Measurements from ENCODE around the gene MLKL. TPM values are rescaled to one million over a fixed set of nuclear protein-coding genes. Genes with fewer than 3 reads are reported as not detected.
"Not testable (repeated sequence)": the region's sequence is repeated elsewhere in the genome, so short reads cannot be mapped to it uniquely, and the experiment has no call there.

The MLKL gene
- polyA plus RNA-seq, 3 donors: 33.6 to 136 (median 37.8) TPM

- peaks cover 4 to 13% (median 9%) of the 10 kb centered on the region in 7 donors for H3K9me3 Mint-ChIP-seq
- no peak for TF ChIP-seq CTCF (IDR thresholded peaks at IDR 0.05)
- H3K9ac ChIP-seq (ENCODE audit: insufficient read depth, low read length, poor library complexity, severe bottlenecking): no peak overlapping the region
- H3K4me1 ChIP-seq (ENCODE audit: control insufficient read depth in 1 of 2, insufficient read depth in 2 of 2, low read length in 2 of 2): no peaks in the 10 kb centered on the region
- H3K36me3 Mint-ChIP-seq: no peaks in the 10 kb centered on the region
- no peaks in the 10 kb centered on the region for H3K79me2 ChIP-seq (ENCODE audit: insufficient read depth, low read length)
- no peak overlapping the region for H2AFZ ChIP-seq (ENCODE audit: insufficient read depth, low read depth, low read length, poor library complexity, severe bottlenecking)
- H3K27me3 ChIP-seq (ENCODE audit: control insufficient read depth in 2 of 2, insufficient read depth in 2 of 2, low read length in 2 of 2): no peaks in the 10 kb centered on the region
- no peaks in the 10 kb centered on the region for H4K20me1 ChIP-seq (ENCODE audit: insufficient read depth, low read length)
- H3K4me2 ChIP-seq (replicated peaks; ENCODE audit: extremely low read depth, low read length, poor library complexity, severe bottlenecking): no peak overlapping the region
- H3K4me3 Mint-ChIP-seq: no peak overlapping the region
- H3K27ac ChIP-seq (ENCODE audit: low read depth in 1 of 2, low read length in 2 of 2): no peak overlapping the region
- H3K36me3 ChIP-seq (replicated peaks in 1 of 2; ENCODE audit: control insufficient read depth in 1 of 2, insufficient read depth in 2 of 2, low read length in 2 of 2): no peaks in the 10 kb centered on the region
- H3K4me1 Mint-ChIP-seq: peaks cover 14% of the 10 kb centered on the region
- 46% methylated on average over 7 of the region's 7 CpGs for WGBS (ENCODE audit: insufficient coverage)
- H3K27ac Mint-ChIP-seq: no peak overlapping the region
- H3K27me3 Mint-ChIP-seq (ENCODE audit: low read depth in 3 of 3): peaks cover 2 to 5% (median 4%) of the 10 kb centered on the region in 3 donors
- H3K9me3 ChIP-seq (replicated peaks in 1 of 2; ENCODE audit: control insufficient read depth in 1 of 2, insufficient read depth in 1 of 2, low read length in 2 of 2): peaks cover 4 to 11% of the 10 kb centered on the region in 2 donors
- no peak for DNase-seq
- intact Hi-C loops (cut with micrococcal nuclease): no loop called here
- no peak overlapping the region for H3K4me3 ChIP-seq (replicated peaks in 1 of 3; ENCODE audit: low read depth in 2 of 3, low read length in 3 of 3)
These were observed 22.6 kb upstream of the MLKL start for GRCh38 chr16:74723256-74723655.

- peak overlapping the region in 1 of 7 donors; percentile 14 for H3K27ac Mint-ChIP-seq
- not testable (repeated sequence) for H3K36me3 ChIP-seq (replicated peaks in 1 of 2; ENCODE audit: control insufficient read depth in 1 of 2, insufficient read depth in 2 of 2, low read length in 2 of 2)
These were observed 21.5 kb upstream of the MLKL start for GRCh38 chr16:74722156-74722555.

More at GRCh38 chr16:74722156-74722555, 21.5 kb upstream of the MLKL start:
- H2AFZ ChIP-seq (ENCODE audit: insufficient read depth, low read depth, low read length, poor library complexity, severe bottlenecking); H3K4me3 Mint-ChIP-seq; intact Hi-C loops (cut with micrococcal nuclease); H3K27me3 Mint-ChIP-seq (ENCODE audit: low read depth in 3 of 3); DNase-seq; H3K9ac ChIP-seq (ENCODE audit: insufficient read depth, low read length, poor library complexity, severe bottlenecking); H3K27ac ChIP-seq (ENCODE audit: low read depth in 1 of 2, low read length in 2 of 2); H3K4me2 ChIP-seq (replicated peaks; ENCODE audit: extremely low read depth, low read length, poor library complexity, severe bottlenecking); H3K4me1 ChIP-seq (ENCODE audit: control insufficient read depth in 1 of 2, insufficient read depth in 2 of 2, low read length in 2 of 2); H3K27me3 ChIP-seq (ENCODE audit: control insufficient read depth in 2 of 2, insufficient read depth in 2 of 2, low read length in 2 of 2); H4K20me1 ChIP-seq (ENCODE audit: insufficient read depth, low read length); H3K79me2 ChIP-seq (ENCODE audit: insufficient read depth, low read length); H3K9me3 Mint-ChIP-seq; H3K4me3 ChIP-seq (replicated peaks in 1 of 3; ENCODE audit: low read depth in 2 of 3, low read length in 3 of 3); H3K36me3 Mint-ChIP-seq; H3K9me3 ChIP-seq (replicated peaks in 1 of 2; ENCODE audit: control insufficient read depth in 1 of 2, insufficient read depth in 1 of 2, low read length in 2 of 2): not testable (repeated sequence)
- WGBS (ENCODE audit: insufficient coverage): 100% methylated on average over 1 of the region's 2 CpGs
- H3K4me1 Mint-ChIP-seq: peaks cover 14% of the 10 kb centered on the region
